ENCODE data around the gene WT1.

Gene WT1

GRCh38 chr11:32425761-32426160, 9.6 kb downstream of the WT1 start:
- DNase-seq (ENCODE audit: low read depth): no peak
- no peak for TF ChIP-seq CTCF (conservative IDR thresholded peaks at IDR 0.05; ENCODE audit: low read length)
- H3K4me3 ChIP-seq (ENCODE audit: low read length): no peak overlapping the region

- DNase-seq (ENCODE audit: low read depth): no peak
- no peak for TF ChIP-seq CTCF (conservative IDR thresholded peaks at IDR 0.05; ENCODE audit: low read length)
- H3K4me3 ChIP-seq (ENCODE audit: low read length): no peak overlapping the region
Observed at GRCh38 chr11:32422545-32422944, 12.8 kb downstream of the WT1 start.

DNA sequence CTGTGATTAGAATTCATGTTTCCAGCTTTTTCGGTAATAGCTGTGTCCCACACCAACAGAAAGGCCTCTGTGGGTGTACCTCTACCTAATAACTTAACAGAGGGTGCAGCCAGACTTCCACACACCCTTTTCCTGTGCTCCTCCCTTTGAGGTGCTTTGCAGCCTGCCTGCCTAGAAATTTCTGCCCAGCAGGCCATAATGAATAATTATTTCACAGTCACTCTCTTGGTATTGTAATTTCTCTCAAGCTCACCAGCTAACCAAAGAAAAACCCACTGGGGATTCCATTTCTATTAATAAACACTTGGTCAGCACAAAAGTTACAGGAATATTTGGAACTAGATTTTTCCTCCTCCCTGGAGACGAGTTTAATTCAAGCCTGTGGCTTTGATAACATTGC, 13.3 kb downstream of the WT1 start:
- H3K4me3 ChIP-seq (ENCODE audit: low read length): no peak overlapping the region
- no peak for TF ChIP-seq CTCF (conservative IDR thresholded peaks at IDR 0.05; ENCODE audit: low read length)
- DNase-seq (ENCODE audit: low read depth): peak; percentile 34

- H3K4me3 ChIP-seq (ENCODE audit: low read length): no peak overlapping the region
- peak; percentile 17 for DNase-seq (ENCODE audit: low read depth)
- TF ChIP-seq CTCF (conservative IDR thresholded peaks at IDR 0.05; ENCODE audit: low read length): no peak
Observed at GRCh38 chr11:32420937-32421901, 14.1 kb downstream of the WT1 start.

DNA sequence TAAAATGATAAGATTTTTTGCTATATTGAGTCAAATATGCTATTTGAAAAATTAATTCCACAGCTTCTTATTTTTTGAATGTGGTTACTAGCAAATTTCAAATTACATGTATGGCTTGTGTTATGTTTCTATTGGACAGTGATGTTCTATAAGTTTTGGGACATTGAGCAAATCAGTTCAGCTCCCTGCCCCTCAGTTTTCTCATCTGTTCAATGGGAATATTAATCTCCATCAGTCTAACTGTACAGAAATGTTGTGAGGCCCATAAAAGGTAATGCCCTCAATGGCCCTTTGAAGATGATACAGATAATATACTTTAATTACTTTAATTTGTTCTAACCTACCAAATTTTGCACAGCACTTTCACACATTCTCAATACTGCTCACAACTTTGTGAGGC, 15.2 kb downstream of the WT1 start:
- no peak for DNase-seq (ENCODE audit: low read depth)
- TF ChIP-seq CTCF (conservative IDR thresholded peaks at IDR 0.05; ENCODE audit: low read length): no peak
- no peak overlapping the region for H3K4me3 ChIP-seq (ENCODE audit: low read length)

DNA sequence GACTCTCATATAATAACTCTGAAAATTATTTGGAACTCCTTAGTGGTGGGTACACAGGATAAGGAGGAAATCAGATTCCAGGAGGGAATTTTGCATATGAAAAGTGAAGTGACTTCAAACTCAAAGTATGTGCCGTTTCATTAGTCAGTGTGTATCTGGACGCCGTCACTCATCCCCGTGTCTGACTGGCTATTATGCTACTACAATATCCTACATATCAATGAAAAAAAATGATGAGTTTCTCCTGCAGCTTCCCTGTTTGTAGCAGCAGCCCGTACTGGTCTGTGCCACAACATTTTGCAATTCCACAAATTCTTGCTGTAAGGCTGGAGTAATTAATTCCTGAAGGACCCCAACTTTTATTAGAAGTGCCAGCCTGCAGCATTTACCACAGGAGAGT, 16.5 kb downstream of the WT1 start:
- no peak overlapping the region for H3K4me3 ChIP-seq (ENCODE audit: low read length)
- DNase-seq (ENCODE audit: low read depth): peak; percentile 13
- TF ChIP-seq CTCF (conservative IDR thresholded peaks at IDR 0.05; ENCODE audit: low read length): no peak

DNA sequence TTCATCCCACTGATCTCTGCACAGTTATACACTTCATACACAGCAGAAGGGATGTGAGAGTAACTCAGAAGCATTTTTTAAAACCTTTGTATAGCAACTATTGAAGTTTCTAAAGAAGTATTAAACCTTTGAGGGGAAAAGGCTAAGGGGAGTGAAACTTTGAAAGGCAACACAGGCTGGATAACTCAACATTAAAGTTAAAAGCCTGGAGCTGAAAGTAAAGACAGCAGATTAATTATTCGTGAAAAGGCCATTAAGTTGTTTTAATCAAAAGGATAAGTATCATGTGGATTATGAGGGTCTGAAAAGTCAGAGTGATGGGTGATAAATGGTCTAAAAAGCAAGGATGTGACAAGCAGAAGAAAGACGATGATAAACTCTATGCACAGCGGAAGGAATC, 17.5 kb downstream of the WT1 start:
- no peak overlapping the region for H3K4me3 ChIP-seq (ENCODE audit: low read length)
- TF ChIP-seq CTCF (conservative IDR thresholded peaks at IDR 0.05; ENCODE audit: low read length): no peak
- DNase-seq (ENCODE audit: low read depth): no peak
